ENCODE measurements around the gene CERS5. TPM values are rescaled to one million over a fixed set of nuclear protein-coding genes. Genes with fewer than 3 reads are reported as not detected.

The CERS5 gene
- polyA plus RNA-seq, 3 donors: 30.6 to 44.4 (median 38.7) TPM

DNA sequence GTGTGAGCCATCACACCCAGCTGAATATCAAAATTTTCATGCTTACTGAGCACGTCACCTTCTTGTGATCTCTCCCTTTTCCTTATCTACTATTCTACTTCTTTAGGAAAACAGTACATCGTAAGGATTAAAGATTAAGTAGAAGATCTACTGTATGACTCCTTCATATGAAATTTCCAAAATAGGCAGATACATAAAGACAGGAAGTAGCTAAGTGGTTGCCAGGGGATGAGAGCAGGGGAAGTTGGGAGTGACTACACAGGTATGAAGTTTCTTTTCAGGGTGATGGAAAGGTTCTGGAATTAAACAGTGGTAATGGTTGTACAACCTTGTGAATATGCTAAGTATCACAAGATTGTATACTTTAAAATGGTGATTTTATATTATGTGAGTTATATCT, 36.5 kb upstream of the CERS5 start:
- no peak overlapping the region for H3K4me2 ChIP-seq (replicated peaks; ENCODE audit: extremely low read depth, low read length, poor library complexity, severe bottlenecking)

DNA sequence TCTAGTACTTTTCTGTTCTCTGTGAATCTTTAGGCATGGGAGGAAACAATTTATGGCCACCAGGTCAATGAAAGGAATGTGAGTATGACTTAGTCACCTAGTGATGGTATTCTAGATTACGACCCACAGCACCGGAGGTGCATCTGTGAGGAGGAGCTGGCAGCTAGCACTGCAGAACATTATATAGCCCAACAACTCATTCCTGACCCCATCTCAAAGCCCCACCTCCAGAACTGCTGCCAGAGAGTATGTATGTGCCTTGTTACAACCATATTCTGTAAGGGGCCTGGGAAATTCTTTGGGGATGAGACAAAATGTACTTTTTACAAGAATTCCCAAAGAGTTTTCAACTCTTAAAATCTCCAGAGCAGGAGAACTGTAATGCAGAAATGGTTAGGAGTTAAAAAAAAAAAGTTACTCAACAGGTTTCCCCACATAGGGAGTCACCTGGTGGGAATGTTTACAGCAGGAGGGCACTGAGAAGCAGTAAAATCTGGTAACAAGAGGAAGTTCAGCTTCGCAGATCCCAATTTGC, 34.9 kb upstream of the CERS5 start:
- Mint-ChIP-seq H3K4me1 (no peaks in the 10 kb centered on the region), H3K27ac (no peak overlapping the region), H3K27me3 (ENCODE audit: low read depth in 3 of 3) (no peaks in the 10 kb centered on the region), H3K36me3 (peaks cover 8 to 15% of the 10 kb centered on the region in 2 donors), H3K9me3 (no peaks in the 10 kb centered on the region), H3K4me3 (no peak overlapping the region)
- DNase-seq: no peak
- Histone ChIP-seq H2AFZ (ENCODE audit: insufficient read depth, low read depth, low read length, poor library complexity, severe bottlenecking) (no peak overlapping the region), H3K79me2 (ENCODE audit: insufficient read depth, low read length) (no peaks in the 10 kb centered on the region), H3K36me3 (replicated peaks in 1 of 2; ENCODE audit: control insufficient read depth in 1 of 2, insufficient read depth in 2 of 2, low read length in 2 of 2) (peaks cover 0 to 4% of the 10 kb centered on the region in 2 donors), H3K4me2 (replicated peaks; ENCODE audit: extremely low read depth, low read length, poor library complexity, severe bottlenecking) (no peak overlapping the region), H3K27ac (ENCODE audit: low read depth in 1 of 2, low read length in 2 of 2) (no peak overlapping the region), H3K4me3 (replicated peaks in 1 of 3; ENCODE audit: low read depth in 2 of 3, low read length in 3 of 3) (no peak overlapping the region), H4K20me1 (ENCODE audit: insufficient read depth, low read length) (no peaks in the 10 kb centered on the region), H3K4me1 (ENCODE audit: control insufficient read depth in 1 of 2, insufficient read depth in 2 of 2, low read length in 2 of 2) (no peaks in the 10 kb centered on the region), H3K9ac (ENCODE audit: insufficient read depth, low read length, poor library complexity, severe bottlenecking) (no peak overlapping the region), H3K27me3 (ENCODE audit: control insufficient read depth in 2 of 2, insufficient read depth in 2 of 2, low read length in 2 of 2) (no peaks in the 10 kb centered on the region), H3K9me3 (replicated peaks in 1 of 2; ENCODE audit: control insufficient read depth in 1 of 2, insufficient read depth in 1 of 2, low read length in 2 of 2) (no peaks in the 10 kb centered on the region)
- WGBS (ENCODE audit: insufficient coverage): no CpG with 5 or more reads among the region's 3 CpGs
- TF ChIP-seq, protein P1, sequence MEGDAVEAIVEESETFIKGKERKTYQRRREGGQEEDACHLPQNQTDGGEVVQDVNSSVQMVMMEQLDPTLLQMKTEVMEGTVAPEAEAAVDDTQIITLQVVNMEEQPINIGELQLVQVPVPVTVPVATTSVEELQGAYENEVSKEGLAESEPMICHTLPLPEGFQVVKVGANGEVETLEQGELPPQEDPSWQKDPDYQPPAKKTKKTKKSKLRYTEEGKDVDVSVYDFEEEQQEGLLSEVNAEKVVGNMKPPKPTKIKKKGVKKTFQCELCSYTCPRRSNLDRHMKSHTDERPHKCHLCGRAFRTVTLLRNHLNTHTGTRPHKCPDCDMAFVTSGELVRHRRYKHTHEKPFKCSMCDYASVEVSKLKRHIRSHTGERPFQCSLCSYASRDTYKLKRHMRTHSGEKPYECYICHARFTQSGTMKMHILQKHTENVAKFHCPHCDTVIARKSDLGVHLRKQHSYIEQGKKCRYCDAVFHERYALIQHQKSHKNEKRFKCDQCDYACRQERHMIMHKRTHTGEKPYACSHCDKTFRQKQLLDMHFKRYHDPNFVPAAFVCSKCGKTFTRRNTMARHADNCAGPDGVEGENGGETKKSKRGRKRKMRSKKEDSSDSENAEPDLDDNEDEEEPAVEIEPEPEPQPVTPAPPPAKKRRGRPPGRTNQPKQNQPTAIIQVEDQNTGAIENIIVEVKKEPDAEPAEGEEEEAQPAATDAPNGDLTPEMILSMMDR (IDR thresholded peaks at IDR 0.05): no peak
- intact Hi-C loops (cut with micrococcal nuclease): no loop called here

More for the DNA sequence above, 36.5 kb upstream of the CERS5 start:
- Histone ChIP-seq H3K4me1 (ENCODE audit: control insufficient read depth in 1 of 2, insufficient read depth in 2 of 2, low read length in 2 of 2) (no peaks in the 10 kb centered on the region), H3K27me3 (ENCODE audit: control insufficient read depth in 2 of 2, insufficient read depth in 2 of 2, low read length in 2 of 2) (no peaks in the 10 kb centered on the region), H3K4me3 (replicated peaks in 1 of 3; ENCODE audit: low read depth in 2 of 3, low read length in 3 of 3) (no peak overlapping the region), H3K79me2 (ENCODE audit: insufficient read depth, low read length) (no peaks in the 10 kb centered on the region), H3K9me3 (replicated peaks in 1 of 2; ENCODE audit: control insufficient read depth in 1 of 2, insufficient read depth in 1 of 2, low read length in 2 of 2) (no peaks in the 10 kb centered on the region), H3K36me3 (replicated peaks in 1 of 2; ENCODE audit: control insufficient read depth in 1 of 2, insufficient read depth in 2 of 2, low read length in 2 of 2) (peaks cover 0 to 4% of the 10 kb centered on the region in 2 donors), H2AFZ (ENCODE audit: insufficient read depth, low read depth, low read length, poor library complexity, severe bottlenecking) (no peak overlapping the region), H3K9ac (ENCODE audit: insufficient read depth, low read length, poor library complexity, severe bottlenecking) (no peak overlapping the region), H3K27ac (ENCODE audit: low read depth in 1 of 2, low read length in 2 of 2) (no peak overlapping the region), H4K20me1 (ENCODE audit: insufficient read depth, low read length) (no peaks in the 10 kb centered on the region)
- Mint-ChIP-seq H3K27ac (peak overlapping the region in 1 of 7 donors; percentile 75), H3K4me3 (no peak overlapping the region), H3K4me1 (no peaks in the 10 kb centered on the region), H3K27me3 (ENCODE audit: low read depth in 3 of 3) (no peaks in the 10 kb centered on the region), H3K9me3 (no peaks in the 10 kb centered on the region), H3K36me3 (peaks cover 8 to 15% of the 10 kb centered on the region in 2 donors)
- intact Hi-C loops (cut with micrococcal nuclease): no loop called here
- no peak for DNase-seq
- no CpG with 5 or more reads among the region's 2 CpGs for WGBS (ENCODE audit: insufficient coverage)
- TF ChIP-seq, protein P1 (IDR thresholded peaks at IDR 0.05): no peak
